ENCODE results near the gene RNF115.

Gene RNF115

GRCh38 chr1:145690587-145691558 is 133.0 kb downstream of the RNF115 start:
- Histone ChIP-seq H3K9me2 (replicated peaks; ENCODE audit: low read depth, low read length) (no peaks in the 10 kb centered on the region), H3K36me3 (ENCODE audit: insufficient read depth, low read length) (no peaks in the 10 kb centered on the region), H3K4me2 (ENCODE audit: low read depth, low read length, poor library complexity, severe bottlenecking) (peak overlapping the region; percentile 51), H2AFZ (ENCODE audit: low read length) (no peak overlapping the region), H3K9ac (ENCODE audit: low read depth, low read length, poor library complexity, severe bottlenecking) (no peak overlapping the region), H3K4me3 (ENCODE audit: low read length, poor library complexity, severe bottlenecking) (peak overlapping the region; percentile 23), H3K27me3 (ENCODE audit: insufficient read depth, low read length, poor library complexity, severe bottlenecking) (no peaks in the 10 kb centered on the region), H3F3A (ENCODE audit: low read depth) (no peaks in the 10 kb centered on the region), H4K20me1 (ENCODE audit: insufficient read depth, low read length, poor library complexity, severe bottlenecking) (no peaks in the 10 kb centered on the region), H3K9me3 (ENCODE audit: insufficient read depth, low read depth, low read length) (no peaks in the 10 kb centered on the region), H3K79me2 (ENCODE audit: insufficient read depth, low read length) (no peaks in the 10 kb centered on the region), H3K4me1 (ENCODE audit: insufficient read depth, low read length, poor library complexity, severe bottlenecking) (peaks cover 10% of the 10 kb centered on the region)
- TF ChIP-seq CTCF (conservative IDR thresholded peaks at IDR 0.05; ENCODE audit: low read length) (no peak), EZH2phosphoT487 (IDR thresholded peaks at IDR 0.05; ENCODE audit: borderline replicate concordance) (no peak)

- no peak overlapping the region for H3K9ac ChIP-seq (ENCODE audit: low read depth, low read length, poor library complexity, severe bottlenecking)
- H3K9me3 ChIP-seq (ENCODE audit: insufficient read depth, low read depth, low read length), result no peaks in the 10 kb centered on the region
- TF ChIP-seq EZH2phosphoT487 (IDR thresholded peaks at IDR 0.05; ENCODE audit: borderline replicate concordance), result no peak
- TF ChIP-seq CTCF (conservative IDR thresholded peaks at IDR 0.05; ENCODE audit: low read length), result no peak
- no peak overlapping the region for H2AFZ ChIP-seq (ENCODE audit: low read length)
- no peaks in the 10 kb centered on the region for H3K36me3 ChIP-seq (ENCODE audit: insufficient read depth, low read length)
- H3K9me2 ChIP-seq (replicated peaks; ENCODE audit: low read depth, low read length), result no peaks in the 10 kb centered on the region
- no peaks in the 10 kb centered on the region for H3F3A ChIP-seq (ENCODE audit: low read depth)
- H3K27me3 ChIP-seq (ENCODE audit: insufficient read depth, low read length, poor library complexity, severe bottlenecking), result no peaks in the 10 kb centered on the region
- H4K20me1 ChIP-seq (ENCODE audit: insufficient read depth, low read length, poor library complexity, severe bottlenecking), result no peaks in the 10 kb centered on the region
- peak overlapping the region; percentile 51 for H3K4me2 ChIP-seq (ENCODE audit: low read depth, low read length, poor library complexity, severe bottlenecking)
- no peaks in the 10 kb centered on the region for H3K79me2 ChIP-seq (ENCODE audit: insufficient read depth, low read length)
- no peak overlapping the region for H3K4me3 ChIP-seq (ENCODE audit: low read length, poor library complexity, severe bottlenecking)
- H3K4me1 ChIP-seq (ENCODE audit: insufficient read depth, low read length, poor library complexity, severe bottlenecking), result peaks cover 10% of the 10 kb centered on the region
These were observed 134.0 kb downstream of the RNF115 start for GRCh38 chr1:145689922-145690321.

GRCh38 chr1:145688924-145689323 is 135.0 kb downstream of the RNF115 start:
- Histone ChIP-seq H3K27me3 (ENCODE audit: insufficient read depth, low read length, poor library complexity, severe bottlenecking) (no peaks in the 10 kb centered on the region), H3K9ac (ENCODE audit: low read depth, low read length, poor library complexity, severe bottlenecking) (no peak overlapping the region), H3K79me2 (ENCODE audit: insufficient read depth, low read length) (no peaks in the 10 kb centered on the region), H3K9me2 (replicated peaks; ENCODE audit: low read depth, low read length) (no peaks in the 10 kb centered on the region), H3K9me3 (ENCODE audit: insufficient read depth, low read depth, low read length) (no peaks in the 10 kb centered on the region), H3K4me1 (ENCODE audit: insufficient read depth, low read length, poor library complexity, severe bottlenecking) (peaks cover 10% of the 10 kb centered on the region), H4K20me1 (ENCODE audit: insufficient read depth, low read length, poor library complexity, severe bottlenecking) (no peaks in the 10 kb centered on the region), H2AFZ (ENCODE audit: low read length) (no peak overlapping the region), H3K4me3 (ENCODE audit: low read length, poor library complexity, severe bottlenecking) (no peak overlapping the region), H3K36me3 (ENCODE audit: insufficient read depth, low read length) (no peaks in the 10 kb centered on the region), H3F3A (ENCODE audit: low read depth) (no peaks in the 10 kb centered on the region), H3K4me2 (ENCODE audit: low read depth, low read length, poor library complexity, severe bottlenecking) (no peak overlapping the region)
- TF ChIP-seq CTCF (conservative IDR thresholded peaks at IDR 0.05; ENCODE audit: low read length) (no peak), EZH2phosphoT487 (IDR thresholded peaks at IDR 0.05; ENCODE audit: borderline replicate concordance) (no peak)

Data from Loucy (cell line).